DMS79 treated with DMSO at 0.1 percent for 48 hours (cell line): ENCODE data around the gene HERC4.

Experiments
- DNase-seq: peaks from one replicate; lab custom pipeline; 2025; lab: John Stamatoyannopoulos, UW

HERC4 gene, protein sequence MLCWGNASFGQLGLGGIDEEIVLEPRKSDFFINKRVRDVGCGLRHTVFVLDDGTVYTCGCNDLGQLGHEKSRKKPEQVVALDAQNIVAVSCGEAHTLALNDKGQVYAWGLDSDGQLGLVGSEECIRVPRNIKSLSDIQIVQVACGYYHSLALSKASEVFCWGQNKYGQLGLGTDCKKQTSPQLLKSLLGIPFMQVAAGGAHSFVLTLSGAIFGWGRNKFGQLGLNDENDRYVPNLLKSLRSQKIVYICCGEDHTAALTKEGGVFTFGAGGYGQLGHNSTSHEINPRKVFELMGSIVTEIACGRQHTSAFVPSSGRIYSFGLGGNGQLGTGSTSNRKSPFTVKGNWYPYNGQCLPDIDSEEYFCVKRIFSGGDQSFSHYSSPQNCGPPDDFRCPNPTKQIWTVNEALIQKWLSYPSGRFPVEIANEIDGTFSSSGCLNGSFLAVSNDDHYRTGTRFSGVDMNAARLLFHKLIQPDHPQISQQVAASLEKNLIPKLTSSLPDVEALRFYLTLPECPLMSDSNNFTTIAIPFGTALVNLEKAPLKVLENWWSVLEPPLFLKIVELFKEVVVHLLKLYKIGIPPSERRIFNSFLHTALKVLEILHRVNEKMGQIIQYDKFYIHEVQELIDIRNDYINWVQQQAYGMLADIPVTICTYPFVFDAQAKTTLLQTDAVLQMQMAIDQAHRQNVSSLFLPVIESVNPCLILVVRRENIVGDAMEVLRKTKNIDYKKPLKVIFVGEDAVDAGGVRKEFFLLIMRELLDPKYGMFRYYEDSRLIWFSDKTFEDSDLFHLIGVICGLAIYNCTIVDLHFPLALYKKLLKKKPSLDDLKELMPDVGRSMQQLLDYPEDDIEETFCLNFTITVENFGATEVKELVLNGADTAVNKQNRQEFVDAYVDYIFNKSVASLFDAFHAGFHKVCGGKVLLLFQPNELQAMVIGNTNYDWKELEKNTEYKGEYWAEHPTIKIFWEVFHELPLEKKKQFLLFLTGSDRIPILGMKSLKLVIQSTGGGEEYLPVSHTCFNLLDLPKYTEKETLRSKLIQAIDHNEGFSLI

DNA sequence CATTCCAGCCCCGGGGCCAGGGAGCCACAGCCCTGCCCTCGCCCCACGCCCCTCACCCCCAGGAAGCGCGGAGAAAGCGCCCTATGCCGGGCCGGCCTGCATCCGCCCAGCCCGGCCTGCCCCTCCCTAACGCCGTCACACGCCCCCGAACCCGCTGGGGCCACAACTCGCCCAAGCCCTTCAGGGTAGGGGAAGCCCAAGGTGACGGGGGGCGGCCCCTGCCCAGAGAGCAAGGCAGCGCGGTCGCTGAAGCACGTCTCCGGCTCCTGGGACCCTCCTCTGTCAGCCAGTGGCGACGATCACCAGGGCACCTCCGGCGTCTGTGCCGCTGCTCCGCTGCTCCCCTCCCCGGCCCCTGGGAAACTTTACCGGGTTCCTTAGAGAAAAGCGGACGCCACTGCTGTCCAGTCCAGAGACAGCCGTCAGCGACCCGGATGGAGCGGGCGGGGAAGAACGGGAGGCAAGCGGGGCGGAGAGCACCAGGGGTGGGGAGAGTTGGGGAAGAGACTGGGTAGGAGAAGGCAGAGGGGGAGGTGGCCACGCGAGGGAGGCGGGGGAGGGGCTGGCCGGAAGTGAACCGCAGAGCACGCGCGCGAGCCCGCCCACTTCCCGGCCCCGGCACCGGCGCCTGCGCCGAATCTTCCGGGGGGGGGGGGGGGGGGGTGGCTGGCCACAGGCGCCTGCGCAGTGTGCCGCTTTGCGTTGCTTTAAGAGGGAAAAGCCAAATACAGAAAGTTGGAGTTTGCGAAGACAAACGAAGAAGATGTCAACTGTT, at the start of gene HERC4:
Gene HERC4 (minus strand): TSS at position 509 of the 775 bp plus-strand sequence. CDS start 2,175 bp downstream, outside the sequence.
- DNase-seq = peak; percentile 62

DNA sequence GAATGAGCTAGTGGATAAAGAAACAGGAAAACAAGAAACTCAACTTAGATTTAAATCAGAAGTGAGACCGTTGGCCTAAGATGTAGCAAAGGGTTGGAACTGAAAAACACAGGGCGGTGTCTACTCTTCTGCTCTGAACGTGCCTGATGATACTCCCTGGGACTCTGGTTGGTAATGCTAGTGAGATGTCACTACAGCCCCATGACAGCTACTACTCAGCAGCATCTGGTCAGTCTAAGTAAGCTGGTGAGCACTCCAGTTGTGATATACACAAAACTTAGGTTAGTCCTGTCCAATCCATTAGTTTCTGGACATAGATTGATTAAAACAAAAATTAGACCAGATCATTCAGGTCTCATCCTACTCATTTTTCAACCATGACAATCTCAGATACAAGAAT, 49.6 kb upstream of the HERC4 start:
- no peak for DNase-seq

DNA sequence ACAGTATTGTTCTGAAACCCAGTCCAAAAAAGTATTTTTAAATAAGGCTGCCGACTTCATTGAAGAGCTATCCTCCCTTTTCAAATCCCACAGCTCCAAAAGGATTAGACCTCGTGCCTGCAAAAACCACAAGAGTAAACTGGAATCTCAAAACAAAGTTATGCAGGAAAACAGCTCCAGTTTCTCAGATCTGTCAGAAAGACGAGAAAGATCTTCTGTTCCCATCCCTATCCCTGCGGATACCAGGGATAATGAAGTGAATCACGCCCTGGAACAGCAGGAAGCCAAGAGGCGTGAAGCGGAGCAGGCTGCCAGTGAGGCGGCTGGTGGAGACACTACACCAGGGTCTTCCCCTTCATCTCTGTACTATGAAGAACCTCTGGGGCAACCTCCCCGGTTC, 46.8 kb upstream of the HERC4 start:
- DNase-seq = no peak

DNA sequence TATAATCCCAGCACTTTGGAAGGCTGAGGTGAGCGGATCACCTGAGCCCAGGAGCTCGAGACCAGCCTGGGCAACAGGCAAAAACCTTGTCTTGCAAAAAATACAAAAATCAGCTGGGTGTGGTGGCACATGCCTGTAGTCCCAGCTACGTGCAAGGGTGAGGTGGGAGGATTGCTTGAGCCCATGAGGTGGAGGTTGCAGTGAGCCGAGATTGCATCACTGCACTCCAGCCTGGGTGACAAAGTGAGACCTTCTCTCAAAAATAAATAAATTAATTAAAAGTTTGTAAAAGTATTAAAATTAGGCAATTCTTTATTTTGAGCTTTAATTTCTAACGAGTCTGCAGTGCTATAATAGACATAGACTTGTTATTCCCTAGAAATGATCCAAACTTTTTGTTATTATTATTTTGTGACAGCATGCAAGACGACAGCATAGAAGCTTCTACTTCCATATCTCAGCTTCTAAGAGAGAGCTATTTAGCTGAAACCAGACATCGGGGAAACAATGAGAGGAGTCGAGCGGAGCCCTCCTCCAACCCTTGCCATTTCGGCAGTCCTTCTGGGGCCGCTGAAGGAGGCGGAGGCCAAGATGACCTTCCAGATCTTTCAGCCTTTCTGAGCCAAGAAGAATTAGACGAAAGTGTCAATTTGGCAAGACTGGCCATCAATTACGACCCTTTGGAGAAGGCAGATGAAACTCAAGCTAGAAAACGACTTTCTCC, 46.1 kb upstream of the HERC4 start:
- no peak for DNase-seq

DNA sequence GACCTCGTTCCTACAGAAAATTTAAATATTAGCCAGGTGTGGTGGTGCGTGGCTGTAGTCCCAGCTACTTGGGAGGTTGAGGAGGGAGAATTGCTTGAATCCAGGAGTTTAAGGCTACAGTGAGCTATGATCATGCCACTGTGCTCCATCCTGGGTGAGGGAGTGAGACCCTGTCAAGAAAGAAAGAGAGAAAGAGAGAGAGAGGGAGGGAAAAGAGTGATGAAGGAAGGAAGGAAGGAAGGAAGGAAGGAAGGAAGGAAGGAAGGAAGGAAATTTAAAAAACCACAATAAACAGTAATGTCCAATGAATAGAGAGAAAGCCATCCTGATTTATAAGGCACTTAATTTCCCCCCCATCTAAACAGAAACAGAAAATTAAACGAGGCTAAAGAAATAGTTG, 43.6 kb upstream of the HERC4 start:
- DNase-seq = no peak

DNA sequence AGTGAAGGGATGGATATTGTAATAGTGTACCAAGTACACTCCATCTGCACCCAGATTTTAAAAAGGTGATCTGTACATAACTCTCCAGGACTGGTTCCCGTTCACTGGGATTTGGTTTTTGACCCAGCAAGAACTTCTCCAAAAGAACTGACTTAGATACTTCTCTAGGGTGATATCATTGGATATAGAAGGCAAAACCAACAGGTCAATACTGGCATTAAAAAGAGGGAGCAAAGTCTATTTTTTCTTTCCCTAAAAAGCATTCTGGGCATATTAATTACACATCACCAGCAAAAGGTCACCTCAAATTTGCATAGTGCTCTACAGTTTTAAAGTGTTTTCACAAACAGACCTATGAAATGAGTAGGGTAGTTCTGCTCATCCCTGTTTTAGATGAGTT, 37.8 kb upstream of the HERC4 start:
- DNase-seq = no peak

DNA sequence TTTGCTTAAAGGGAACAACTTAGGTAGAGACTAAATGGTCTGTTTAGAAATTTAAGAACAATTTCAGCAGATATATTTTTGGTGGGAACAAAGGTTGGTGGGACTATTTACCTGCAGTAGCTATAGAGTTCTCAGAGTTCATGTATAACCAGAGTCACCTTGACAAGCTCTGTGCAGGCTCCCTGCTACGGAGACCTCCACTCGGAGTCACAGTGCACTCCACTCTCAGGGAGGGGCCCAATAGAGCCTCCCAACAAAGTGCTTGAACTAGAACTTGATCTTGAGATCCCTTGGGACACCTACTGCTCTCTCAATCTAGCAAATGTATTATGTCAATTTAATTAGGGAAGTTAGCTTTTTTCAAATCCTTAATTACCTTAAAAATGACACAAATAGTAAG, 36.5 kb upstream of the HERC4 start:
- no peak for DNase-seq

DNA sequence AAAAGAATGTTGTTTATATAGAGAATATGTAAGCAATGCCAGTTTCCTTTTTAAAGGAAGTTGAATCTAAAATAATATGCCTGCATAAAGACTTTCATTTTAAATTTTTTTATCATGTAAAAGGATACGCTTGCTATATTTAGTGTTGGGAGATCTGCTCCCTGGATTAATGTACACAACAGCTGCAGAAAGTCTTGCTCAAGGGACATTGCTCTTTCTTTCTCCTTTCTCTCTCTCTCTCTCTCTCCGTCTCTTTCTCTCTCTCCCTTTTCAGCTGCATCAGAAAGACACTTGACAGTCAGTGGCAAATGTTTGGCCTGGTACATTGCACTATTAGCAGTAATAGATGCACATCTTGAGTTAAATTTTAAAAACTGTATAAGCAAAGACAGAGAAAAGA, 34.9 kb upstream of the HERC4 start:
- no peak for DNase-seq

DNA sequence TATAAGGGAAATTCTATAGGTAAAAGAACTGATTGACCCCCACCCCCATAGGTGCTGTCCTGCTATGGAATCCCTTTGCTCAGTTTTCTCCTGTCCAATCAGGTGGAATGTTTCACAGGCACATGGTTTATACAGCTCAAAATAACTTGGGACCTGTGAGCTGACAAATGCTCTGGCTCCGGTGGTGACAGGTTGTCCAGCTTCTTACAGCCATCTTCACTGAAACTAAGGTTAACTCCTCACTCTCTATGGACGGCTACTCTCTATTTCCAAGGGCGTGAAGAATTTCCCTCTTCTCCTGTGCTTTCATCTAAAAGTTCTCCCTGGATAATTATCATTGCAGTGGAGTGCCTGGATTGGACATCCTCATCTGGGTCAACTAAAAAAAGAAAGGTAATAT, 34.2 kb upstream of the HERC4 start, which contains the start of gene MYPN:
Gene MYPN (plus strand): TSS at position 158 of the 400 bp plus-strand sequence. CDS start 11,951 bp downstream, outside the sequence.
- no peak for DNase-seq

DNA sequence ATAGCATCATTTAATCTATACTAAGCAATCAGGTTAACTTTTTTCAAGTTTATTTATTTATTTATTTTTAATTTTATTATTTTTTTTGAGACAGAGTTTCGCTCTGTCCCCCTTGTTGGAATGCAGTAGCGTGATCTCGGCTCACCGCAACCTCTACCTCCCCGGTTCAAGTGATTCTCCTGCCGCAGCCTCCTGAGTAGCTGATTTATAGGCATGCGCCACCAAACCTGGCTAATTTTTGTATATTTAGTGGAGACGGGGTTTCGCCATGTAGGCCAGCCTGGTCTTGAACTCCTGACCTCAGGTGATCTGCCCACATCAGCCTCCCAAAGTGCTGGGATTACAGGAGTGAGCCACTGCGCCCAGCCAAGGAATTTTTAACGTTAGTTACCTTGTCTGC, 33.6 kb upstream of the HERC4 start:
- DNase-seq = no peak

DNA sequence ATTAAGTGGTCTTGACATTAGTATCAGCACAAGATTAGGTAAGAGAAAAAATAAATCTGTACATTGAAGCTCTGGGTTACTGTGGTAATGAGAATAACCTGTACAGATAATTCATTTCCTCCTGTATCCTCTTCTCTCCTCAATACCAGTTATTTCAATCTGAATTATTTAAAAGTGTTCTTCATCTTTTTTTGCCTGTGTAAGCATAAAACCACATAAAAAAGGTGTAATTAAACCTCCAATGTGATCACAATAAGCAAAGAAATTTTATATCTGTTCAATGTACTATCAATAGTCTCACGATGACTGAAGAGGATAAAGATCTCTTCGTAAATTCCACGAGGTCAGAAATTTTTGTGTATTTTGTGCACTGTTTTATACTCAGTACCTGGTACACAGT, 33.0 kb upstream of the HERC4 start:
- no peak for DNase-seq

DNA sequence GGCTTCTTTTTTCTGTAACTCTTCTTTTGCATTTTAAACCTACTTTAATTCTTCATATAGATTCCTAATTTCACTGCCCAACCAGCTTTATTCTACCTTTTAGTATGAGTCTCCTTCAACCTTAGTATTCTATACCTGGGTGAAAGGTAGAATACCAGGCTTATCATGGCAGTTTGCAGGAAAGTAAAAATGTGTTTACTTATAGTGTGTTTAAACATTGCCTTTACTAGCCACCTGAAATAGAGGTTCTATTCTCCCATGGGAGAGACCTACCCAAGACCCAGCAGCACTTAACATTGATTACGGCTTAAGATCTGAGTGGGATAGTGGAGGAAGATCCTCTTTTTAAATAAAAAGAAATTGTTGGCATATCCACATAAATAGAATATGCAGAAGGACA, 32.6 kb upstream of the HERC4 start:
- no peak for DNase-seq

DNA sequence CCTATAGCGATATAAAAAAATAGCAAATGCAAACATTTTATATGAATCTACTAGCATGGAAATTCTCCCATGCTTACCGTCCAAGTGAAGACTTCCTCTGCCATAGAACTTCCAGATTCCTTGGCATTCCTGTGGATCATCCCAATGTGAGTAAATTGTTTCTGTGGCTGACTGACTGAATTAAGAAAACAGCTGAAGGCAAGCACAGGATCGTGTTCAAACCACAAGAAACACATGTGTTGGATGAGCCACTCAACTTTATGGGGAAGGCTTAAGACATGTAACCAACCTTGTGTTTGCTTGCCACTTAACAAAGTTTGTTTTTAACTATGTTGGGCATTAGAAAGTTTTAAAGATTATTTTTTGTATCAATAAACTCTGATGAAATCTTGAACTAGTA, 31.6 kb upstream of the HERC4 start:
- DNase-seq = no peak

DNA sequence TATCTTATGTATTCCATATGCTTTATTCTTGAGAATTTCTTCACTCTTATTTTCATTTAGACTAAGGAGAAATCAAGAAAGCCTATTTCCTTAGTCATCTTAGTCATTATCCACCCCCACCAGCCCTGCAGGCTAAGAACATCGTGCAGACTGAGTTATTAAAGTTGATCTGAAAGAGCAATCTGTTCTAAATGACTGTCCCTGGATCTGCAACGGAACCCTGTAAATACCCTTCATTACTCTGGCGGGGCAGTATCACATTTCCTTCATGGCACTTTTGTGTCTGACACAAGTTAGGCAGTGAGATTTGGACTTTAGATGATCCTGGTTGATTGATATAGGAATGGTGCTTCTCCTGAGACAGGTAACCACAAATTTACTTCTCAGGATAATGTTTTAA, 30.7 kb upstream of the HERC4 start:
- DNase-seq = no peak

DNA sequence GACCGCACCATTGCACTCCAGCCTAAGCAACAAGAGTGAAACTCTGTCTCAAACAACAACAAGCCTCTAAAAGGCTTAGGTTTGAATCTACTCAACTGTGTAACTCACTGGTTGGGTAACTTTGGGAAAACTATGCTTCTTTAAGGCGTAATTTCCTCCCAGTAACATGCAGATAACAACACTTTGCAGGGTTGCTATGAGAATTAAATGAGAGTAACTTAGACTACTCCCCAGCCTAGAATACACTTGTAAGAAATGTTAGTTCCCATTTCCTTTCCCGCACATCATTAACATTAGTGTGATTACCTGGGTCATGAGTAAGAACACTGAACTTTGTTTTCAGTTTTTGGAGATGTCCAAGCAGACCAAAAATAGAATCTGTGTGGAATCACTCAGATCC, 28.8 kb upstream of the HERC4 start:
- DNase-seq = no peak

DNA sequence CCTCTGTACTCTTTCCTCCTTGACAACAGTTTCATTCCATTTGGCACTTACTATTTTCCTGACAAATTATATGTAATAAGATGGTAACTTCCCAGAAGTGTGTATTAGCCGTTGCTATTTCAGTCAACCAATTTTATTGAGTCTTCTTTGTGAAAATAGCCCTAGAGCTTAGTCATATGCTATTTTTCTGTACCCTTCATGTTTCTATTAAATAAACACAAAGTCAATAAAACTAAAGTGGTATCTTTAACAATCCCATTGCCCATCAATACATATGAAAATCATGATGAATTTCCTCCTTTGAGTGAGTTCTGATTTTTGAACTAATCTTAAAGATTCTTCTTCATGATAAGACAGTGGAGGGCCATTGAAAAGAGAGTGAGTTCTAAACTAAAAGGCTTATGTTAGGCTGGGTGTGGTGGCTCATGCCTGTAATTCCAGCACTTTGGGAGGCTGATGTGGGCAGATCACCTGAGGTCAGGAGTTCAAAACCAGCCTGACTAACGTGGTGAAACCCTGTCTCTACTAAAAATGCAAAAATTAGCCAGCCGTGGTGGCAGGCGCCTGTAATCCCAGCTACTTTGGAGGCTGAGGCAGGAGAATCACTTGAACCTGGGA, 28.3 kb upstream of the HERC4 start:
- no peak for DNase-seq

DNA sequence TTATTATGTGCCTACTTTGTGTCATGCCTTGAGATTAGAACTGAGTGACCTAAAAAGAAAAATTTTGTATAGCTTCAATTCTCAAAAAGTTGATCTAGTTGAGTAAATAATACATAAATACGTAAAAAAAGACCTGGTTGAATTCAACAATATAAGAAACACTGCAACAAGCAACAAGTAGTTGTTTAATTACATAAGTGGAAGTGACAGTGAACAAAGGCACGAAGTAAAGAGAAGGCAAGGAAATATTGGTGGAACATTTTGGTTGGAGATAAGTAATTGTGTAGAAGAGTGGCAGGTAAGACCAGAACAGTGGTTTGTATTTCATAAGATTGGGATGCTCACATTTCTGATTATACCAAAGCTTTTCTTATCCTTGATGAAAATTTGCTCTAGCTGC, 26.0 kb upstream of the HERC4 start:
- DNase-seq = no peak

DNA sequence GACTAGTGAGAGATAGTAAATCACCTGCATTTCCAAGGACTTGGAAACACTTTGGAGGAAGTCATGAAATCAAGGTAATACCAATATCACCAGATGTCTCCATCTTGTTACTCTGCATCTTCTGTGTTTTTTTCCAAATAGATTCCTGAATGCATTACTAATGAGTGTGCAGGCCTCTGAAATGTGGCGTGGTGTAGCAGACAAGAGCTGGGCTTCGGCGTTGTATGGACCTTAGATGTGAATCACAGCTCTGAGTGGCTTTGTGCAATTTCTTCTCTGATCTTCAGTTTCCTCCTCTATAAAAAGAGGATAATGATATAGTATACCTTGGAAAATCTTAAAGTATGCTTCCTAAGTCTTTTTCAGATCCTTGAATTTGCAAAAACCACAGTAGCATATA, 24.7 kb upstream of the HERC4 start:
- DNase-seq = no peak

DNA sequence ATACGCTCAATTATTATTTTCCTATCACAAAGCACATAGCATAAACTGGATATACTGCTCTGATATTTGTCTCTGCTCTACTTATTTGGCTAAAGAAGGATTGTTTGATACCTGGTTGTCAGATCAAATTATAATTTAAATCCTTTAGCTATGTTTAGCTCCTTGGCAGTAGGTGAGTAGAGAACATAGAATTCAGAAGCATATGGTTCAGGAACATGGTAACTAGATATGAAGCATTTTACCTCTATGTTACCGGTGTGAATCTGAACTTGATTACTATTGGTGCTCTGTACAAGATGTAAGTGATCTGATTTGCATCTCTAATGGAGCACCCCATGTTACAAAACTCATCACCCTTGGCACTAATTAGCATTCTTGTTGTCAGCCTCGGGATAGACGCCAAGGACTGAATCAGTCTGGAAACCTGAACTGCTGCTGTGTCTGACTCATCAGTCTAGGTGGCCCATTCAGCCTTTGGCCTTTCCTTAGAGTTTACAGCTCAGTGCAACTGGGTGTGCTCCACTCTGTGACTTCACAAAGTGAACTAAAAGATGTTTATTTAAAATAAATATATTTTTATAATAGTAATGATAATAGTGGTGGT, 21.9 kb upstream of the HERC4 start:
- DNase-seq = no peak

DNA sequence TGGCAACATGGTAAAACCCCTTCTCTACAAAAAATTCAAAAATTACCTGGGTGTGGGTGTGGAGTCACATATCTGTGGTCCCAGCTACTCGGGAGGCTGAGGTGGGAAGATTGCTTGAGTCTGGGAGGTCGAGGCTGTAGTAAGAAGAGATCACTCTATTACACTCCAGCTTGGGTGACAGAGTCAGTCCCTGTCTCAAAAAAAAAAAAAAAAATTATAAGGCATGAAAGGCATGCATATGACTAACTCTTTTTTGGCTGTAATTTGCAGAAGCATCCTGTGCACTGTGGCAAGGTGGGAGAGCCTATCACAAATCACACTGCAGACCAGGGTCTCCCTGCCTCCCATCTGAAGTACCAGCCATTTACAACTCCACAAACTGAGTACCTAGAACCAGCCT, 20.1 kb upstream of the HERC4 start:
- DNase-seq = no peak
